ENCODE results near the gene PNMA8C.

Gene PNMA8C

DNA sequence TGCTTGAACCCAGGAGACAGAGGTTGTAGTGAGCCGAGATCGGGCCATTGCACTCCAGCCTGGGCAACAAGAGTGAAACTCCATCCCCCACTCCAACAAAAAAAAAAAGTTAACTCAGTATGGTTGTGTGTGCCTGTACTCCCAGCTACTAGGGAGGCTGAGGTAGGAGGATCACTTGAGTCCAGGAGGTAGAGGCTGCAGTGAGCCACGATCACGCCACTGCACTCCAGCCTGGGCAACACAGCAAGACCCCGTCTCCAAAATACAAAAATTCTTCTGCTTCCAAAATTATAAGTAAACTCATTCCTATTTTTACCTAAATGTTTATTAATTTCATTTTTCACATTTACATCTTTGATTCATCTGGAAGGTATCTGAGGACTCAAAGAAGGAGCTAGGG lies 28.2 kb upstream of the PNMA8C start:
- no peak overlapping the region for H3K4me3 ChIP-seq (ENCODE audit: low read depth, low read length)
- TF ChIP-seq, protein P1, sequence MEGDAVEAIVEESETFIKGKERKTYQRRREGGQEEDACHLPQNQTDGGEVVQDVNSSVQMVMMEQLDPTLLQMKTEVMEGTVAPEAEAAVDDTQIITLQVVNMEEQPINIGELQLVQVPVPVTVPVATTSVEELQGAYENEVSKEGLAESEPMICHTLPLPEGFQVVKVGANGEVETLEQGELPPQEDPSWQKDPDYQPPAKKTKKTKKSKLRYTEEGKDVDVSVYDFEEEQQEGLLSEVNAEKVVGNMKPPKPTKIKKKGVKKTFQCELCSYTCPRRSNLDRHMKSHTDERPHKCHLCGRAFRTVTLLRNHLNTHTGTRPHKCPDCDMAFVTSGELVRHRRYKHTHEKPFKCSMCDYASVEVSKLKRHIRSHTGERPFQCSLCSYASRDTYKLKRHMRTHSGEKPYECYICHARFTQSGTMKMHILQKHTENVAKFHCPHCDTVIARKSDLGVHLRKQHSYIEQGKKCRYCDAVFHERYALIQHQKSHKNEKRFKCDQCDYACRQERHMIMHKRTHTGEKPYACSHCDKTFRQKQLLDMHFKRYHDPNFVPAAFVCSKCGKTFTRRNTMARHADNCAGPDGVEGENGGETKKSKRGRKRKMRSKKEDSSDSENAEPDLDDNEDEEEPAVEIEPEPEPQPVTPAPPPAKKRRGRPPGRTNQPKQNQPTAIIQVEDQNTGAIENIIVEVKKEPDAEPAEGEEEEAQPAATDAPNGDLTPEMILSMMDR (IDR thresholded peaks at IDR 0.05; ENCODE audit: low read depth, low read length, missing control alignments), result no peak
- DNase-seq (ENCODE audit: low read depth), result no peak

GRCh38 chr19:46454244-46454643 lies 25.5 kb upstream of the PNMA8C start:
- DNase-seq (ENCODE audit: low read depth), result no peak
- no peak overlapping the region for H3K4me3 ChIP-seq (ENCODE audit: low read depth, low read length)
- TF ChIP-seq, protein P1 (IDR thresholded peaks at IDR 0.05; ENCODE audit: low read depth, low read length, missing control alignments), result no peak

GRCh38 chr19:46453661-46454060 lies 24.9 kb upstream of the PNMA8C start:
- TF ChIP-seq, protein P1 (IDR thresholded peaks at IDR 0.05; ENCODE audit: low read depth, low read length, missing control alignments), result no peak
- H3K4me3 ChIP-seq (ENCODE audit: low read depth, low read length), result no peak overlapping the region

GRCh38 chr19:46452186-46452585 lies 23.4 kb upstream of the PNMA8C start:
- TF ChIP-seq, protein P1 (IDR thresholded peaks at IDR 0.05; ENCODE audit: low read depth, low read length, missing control alignments), result no peak
- no peak for DNase-seq (ENCODE audit: low read depth)
- H3K4me3 ChIP-seq (ENCODE audit: low read depth, low read length), result no peak overlapping the region

More at GRCh38 chr19:46453661-46454060, 24.9 kb upstream of the PNMA8C start:
- no peak for DNase-seq (ENCODE audit: low read depth)

- TF ChIP-seq, protein P1 (IDR thresholded peaks at IDR 0.05; ENCODE audit: low read depth, low read length, missing control alignments), result no peak
- no peak for DNase-seq (ENCODE audit: low read depth)
- no peak overlapping the region for H3K4me3 ChIP-seq (ENCODE audit: low read depth, low read length)
Measured at GRCh38 chr19:46451352-46451751, 22.6 kb upstream of the PNMA8C start.

DNA sequence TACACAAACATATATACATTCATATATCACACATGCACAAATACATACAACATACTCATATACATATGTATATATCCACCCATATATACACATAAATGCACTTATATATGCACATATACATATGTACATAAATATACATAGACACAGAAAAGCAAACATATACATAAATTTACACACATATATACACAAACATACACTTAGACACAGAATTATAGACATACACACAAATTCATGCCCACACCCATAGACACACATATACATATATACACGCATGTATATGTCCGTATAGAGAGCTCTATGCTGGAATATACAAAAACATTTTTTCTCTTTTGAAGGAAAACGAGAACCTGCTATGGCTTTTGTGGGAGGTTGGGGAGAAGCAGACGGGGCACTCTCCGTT lies 22.0 kb upstream of the PNMA8C start:
- no peak overlapping the region for H3K4me3 ChIP-seq (ENCODE audit: low read depth, low read length)
- DNase-seq (ENCODE audit: low read depth), result no peak
- TF ChIP-seq, protein P1 (IDR thresholded peaks at IDR 0.05; ENCODE audit: low read depth, low read length, missing control alignments), result no peak

- no peak overlapping the region for H3K4me3 ChIP-seq (ENCODE audit: low read depth, low read length)
- TF ChIP-seq, protein P1 (IDR thresholded peaks at IDR 0.05; ENCODE audit: low read depth, low read length, missing control alignments), result no peak
- no peak for DNase-seq (ENCODE audit: low read depth)
Measured at GRCh38 chr19:46449228-46449627, 20.5 kb upstream of the PNMA8C start.

Measured in GM12864 (cell line).